HG03175 (cell line): Measurements from ENCODE around the gene TACR2.
A peak's percentile ranks its signal among the peaks of the same experiment; 100 is the strongest.

Experiments
- ATAC-seq: cut with Tn5 transposase; IDR thresholded peaks from one replicate; pipeline ENCODE4 v1.9.1; 2021; ENCODE audit warnings: mild to moderate bottlenecking, moderate library complexity; ENCODE audit not compliant: unreplicated experiment

TACR2 gene

DNA sequence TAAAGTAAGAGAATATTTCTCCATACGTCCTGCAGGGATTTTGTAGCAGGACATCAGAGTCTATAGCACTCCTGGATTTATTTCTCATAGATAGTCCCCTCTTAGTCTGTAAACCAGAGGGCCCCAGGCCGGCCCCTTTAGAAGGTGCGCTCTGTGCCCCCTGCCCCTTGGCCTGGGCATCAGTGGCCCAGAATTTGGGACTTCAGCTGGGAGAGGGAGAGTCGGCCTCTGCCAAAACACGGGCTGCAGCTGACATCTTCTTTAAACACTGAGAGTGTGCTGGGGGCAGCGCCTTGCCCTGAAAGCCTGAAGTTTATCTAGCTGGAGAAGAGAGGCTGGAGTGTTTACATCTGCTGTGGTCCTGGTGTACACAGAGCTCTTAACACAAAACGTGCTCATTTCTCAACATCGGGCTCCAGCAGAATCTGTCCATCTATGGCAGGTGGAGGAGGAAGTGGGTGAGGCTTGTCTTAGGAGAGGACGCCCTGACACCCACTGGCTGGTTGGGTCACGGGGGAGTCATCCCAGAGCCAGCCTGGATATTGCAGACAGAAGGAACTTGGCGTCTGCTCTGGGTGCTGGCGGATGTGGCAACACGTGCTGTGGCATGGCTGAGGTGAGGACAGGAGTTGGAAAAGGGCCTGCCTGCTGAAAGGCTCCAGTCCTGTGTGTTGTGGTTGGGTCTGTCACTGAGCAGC lies 5.0 kb upstream of the TACR2 start:
- ATAC-seq = no peak

DNA sequence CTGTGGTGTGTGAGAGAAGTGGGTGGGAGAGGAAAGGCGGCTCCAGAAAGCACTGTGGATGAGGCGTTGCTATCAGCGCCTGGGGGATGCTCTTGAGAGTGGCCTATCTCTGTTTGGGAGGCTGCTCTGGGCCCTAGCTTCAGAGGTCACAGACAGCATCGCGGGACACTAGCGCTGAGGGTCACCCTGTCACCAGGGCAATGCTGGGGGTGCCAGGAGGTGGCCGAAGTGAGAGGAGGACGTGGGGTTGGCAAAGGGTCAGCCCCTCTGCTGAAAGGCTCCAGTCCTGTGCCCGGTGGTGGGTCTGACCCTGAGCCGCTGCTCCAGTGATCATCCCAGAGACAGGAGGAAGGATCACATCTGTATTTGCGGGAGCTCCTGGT lies 3.0 kb upstream of the TACR2 start:
- ATAC-seq = no peak

DNA sequence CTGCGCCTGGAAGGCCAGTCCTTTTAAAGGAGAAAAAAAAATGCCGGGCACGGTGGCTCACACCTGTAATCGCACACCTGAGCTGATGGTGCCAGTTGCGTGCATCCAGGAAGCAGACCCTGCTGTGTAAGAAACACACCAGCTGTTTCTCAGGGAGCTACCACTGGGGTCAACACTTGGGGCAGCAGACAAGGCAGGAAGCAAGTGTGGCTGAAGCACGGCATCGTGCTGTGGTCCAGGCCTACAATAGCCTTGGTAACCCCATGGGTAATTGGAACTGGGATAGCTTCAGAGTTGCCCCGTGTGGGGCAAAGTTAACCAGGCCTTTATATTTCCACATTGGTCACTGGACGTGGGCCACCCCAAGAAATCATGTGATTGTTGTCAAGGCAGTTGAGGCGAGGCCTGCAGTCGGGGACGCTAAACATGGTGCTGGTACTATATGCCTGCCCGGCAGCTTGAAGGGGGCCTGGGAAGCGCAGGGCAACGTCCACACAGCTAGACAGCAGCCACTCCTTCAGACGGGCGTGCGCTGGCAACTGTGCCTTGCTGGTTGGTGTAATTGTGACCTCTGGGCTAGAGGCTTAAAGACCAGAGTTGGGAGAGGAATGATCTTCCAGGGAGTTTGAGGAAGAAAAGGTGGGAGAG lies 2.5 kb upstream of the TACR2 start:
- no peak for ATAC-seq

DNA sequence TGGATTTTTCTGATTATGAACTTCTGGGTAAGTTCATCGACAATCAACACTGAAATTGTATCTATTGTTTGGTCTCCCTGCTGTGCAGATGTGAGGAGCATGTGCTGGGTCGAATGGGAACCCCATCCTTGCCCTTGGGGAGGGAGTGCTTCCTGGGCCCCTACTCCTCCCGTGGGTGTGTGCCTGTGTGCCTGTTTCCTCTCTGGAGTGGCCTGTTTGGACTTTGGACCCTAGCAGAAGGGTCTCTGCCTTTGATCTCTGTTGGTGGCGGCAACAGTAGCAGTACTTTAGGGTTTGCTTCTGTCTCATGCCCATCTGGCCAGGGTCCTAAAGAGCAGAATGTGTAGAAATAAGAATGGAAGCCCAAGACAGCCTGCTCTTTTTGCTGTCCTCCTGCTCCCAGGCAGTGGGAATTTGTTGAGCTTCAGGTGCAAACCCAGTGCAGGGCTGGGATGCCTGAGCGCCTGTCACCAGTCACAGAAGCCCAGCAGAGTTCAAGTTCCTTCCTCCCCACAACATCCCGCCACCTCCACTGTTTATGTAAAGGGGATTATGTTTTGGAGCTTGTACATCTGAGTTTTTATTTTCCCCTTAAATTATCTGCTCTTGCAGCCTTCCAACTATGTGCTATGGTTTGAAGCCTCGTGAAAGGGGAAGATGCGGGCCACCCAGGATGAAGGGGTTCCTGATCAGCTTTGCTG lies 1.5 kb upstream of the TACR2 start:
- no peak for ATAC-seq

DNA sequence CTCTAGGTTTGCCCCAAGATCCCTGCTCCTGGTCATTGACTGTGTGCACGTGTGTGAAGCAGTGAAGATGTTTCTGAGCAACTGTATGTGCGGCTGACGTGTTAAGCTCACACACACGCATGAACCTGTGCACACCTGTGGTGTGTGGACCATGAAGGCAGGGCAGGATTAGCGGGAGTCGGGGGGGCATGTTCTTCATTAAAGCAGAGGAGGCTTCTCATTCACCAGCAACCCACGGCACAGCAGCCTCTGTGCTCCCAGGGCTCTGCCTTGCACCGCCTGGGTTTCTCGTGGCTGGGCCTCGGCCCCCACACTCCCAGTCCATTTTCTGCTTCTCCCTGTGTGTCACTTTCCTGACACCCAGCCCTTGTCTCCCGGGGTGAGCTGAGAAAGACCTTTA lies 824 bp upstream of the TACR2 start:
- ATAC-seq = no peak

DNA sequence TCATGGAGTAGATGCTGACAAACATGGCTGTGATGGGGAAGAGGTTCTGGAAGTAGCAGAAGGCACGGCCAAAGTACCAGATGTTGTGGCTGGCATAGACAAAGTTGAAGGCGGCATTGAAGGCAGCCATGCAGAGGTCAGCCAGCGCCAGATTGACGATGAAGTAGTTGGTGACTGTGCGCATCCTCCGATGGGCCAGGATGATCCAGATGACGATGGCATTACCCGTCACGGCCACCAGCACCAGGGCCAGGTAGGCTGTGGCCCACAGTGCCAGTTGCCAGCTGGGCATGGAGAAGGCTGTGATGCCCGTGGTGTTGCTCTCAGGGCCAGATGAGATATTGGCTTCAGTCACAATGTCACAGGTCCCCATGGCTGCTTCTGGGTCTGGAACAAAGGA lies 767 bp downstream of the TACR2 start:
- no peak for ATAC-seq

DNA sequence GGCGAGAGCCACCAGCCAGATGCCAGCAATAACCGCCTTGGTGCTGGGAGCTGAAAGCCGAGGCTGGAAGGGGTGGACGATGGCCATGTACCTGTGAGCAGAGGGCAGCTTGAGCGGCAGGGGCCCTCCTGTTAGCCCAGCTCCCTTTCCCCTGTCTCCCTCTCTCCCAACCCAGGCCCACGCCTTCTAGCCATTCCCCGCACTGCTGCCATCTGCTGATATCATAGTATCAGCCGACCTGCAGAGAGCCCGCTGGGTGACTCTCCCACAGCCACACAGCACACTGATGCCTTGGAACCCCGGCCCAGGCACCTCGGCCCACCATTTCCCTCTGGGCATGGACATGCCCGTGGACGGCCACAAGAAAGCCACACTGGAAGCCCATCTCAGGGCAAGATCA lies 1.7 kb downstream of the TACR2 start:
- no peak for ATAC-seq

DNA sequence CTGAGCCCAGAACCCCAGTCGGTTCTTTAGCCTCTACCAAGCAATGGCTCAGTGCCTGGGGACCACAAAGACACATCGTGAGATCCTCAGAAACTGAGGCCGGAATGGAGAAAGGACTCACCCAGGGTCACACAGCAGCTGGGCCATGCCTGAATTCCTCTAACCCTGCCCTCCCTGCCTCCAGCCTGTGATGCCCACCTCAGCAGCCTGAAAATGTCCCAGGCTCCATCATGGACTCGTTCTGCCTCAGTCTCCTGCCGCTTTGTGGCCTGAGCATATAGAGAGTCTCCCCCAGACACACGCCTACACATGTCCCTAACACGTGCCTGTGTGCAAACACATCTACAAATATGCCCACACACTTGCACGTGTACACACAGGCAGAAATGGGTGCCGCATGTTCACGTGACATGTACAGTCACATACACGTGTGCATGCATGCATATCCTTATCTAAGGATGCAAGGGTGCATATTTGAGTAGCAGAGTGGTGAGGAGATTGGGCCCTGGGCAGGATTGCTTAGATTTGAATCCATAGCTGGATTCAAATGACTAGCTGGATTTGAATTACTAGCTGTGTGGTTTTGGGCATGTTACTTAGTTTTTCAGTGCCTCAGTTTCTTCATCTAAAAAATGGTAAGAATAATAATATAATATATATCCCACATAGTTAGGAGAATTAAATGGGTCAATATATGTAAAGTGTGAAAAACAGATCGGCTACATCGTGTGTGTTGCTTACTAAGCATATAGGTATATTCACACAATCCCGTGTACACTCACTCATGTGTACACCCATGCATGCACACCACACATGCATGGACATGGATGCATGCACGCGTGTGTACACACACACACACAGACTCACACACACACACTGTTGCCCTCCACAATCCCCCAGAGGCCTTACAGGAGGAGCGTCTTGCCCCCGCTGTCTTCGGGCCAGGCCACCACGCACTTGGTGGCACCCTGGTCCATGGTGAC lies 2.4 kb downstream of the TACR2 start:
- ATAC-seq = no peak

DNA sequence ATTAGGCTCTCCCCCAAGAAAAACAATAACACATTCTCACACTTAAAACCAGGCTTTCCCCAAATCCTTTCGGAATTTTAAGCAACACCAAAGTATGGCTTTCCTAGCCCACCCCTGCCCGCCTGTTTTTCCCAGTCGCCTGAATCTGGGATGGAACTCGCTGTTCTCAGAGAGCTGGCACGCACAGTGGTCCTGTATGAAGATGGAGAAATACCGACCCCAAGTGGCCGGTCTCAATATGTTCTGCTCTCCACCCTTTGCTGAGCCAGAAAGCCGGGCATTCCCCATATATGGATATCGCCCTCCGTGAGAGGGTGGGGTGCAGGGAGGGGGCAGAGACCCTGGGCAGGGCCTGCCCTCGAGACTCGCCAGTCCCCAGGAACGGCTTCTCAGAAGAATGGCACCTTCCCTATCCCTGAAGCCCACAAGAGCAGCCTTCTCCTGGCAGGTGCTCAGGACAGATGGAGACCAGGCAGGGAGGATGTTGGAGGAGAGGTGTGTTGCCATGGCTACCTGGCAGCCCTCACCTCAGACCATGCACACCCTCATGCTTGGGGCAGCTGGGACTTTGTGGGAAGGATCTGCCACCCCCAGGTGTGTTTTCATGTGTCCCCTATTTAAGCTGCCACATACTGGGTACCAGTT lies 3.4 kb downstream of the TACR2 start:
- ATAC-seq = no peak

DNA sequence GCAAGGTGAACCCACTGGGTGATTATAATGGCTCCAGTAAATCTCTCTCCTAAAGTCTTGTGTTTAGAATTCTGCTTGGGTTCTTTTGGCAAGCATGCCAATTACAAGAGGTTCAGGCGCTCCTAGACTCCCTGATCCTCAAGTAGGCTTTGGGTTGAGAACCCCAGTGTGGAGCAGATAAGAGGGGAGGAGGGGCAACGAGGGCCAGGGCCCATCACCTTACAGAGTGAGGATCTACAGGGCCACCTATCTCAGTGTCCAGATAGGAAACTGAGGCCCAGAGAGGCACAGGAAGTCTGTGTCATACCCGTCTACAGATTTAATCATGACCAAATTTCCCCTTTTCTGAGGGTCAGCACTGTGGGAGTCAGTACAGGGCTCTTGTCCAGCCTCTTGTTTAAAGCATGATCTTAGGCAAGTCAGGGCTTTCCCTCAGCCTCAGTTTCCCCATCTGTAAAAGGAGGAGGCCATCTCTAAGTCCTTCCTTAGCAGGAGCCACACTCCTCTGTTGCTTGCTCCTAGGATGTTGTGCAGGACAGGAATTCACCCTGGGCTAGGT lies 4.4 kb downstream of the TACR2 start:
- no peak for ATAC-seq

DNA sequence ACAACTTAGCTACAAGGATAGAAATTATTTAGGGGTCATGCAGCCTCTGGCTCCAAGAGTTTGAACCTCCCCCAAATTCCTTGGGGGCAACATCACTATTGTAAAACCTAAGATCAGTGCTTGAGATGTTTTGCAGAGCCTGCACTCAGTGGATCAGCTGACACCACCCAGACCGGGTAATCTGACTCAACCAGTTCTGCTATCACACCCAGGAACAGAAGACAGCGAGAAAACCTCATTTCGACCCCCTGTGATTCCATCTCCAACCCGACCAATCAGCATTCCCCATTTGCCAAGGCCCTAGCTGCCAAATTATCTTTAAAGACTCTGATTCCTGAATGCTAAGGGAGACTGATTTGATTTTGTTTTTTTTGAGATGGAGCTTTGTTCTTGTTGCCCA lies 5.2 kb downstream of the TACR2 start:
- ATAC-seq = no peak

DNA sequence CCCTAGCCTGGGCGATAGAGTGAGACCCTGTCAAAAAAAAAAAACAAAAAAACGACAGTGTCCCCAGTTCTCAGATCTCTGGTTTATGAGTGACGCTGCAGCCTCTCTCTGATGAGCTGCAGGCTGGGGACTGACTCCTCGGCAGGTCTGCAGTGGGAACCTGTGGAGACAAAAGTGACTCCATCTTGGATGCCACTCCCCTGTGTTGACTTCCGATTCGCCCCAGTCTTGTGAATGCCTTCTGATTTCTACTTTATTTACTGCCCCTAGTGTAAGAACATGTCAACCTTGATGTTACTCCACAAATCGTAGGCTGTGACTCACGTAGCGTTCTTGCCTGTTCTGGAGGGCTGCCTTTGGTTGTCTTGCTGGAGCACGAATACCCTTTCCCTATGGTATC lies 6.2 kb downstream of the TACR2 start:
- no peak for ATAC-seq

DNA sequence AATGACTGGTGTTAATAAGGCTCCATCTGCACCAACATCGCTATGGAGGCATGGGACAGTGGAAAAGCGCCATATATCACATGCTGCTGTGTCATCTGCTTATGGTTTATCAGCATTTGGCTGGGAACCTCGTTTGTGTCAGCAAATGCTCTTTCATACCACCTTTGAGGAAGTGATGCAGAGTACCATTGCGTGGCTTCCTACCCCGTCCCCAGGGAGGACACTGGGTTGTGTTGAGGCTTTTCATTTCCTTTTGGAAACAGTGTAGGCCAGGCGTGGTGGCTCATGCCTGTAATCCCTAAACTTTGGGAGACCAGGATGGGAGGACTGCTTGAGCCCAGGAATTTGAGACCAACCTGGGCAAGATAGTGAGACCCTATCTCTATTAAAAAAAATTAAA lies 6.8 kb downstream of the TACR2 start:
- no peak for ATAC-seq

DNA sequence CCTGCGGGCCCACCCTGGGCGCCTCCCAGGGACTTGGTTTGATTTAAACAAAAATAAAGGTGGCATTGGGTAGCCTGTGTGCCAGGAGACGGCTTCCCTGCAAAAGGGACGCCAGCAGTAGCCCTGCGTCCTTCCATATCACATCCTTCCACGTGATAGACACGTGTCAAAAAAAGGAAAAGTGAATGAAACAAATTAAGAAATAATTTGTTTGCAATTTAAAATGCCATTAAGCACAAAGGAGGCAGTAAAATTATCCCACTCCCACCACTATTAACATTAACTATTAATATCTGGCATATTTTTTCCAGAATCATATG lies 7.6 kb downstream of the TACR2 start:
- no peak for ATAC-seq

DNA sequence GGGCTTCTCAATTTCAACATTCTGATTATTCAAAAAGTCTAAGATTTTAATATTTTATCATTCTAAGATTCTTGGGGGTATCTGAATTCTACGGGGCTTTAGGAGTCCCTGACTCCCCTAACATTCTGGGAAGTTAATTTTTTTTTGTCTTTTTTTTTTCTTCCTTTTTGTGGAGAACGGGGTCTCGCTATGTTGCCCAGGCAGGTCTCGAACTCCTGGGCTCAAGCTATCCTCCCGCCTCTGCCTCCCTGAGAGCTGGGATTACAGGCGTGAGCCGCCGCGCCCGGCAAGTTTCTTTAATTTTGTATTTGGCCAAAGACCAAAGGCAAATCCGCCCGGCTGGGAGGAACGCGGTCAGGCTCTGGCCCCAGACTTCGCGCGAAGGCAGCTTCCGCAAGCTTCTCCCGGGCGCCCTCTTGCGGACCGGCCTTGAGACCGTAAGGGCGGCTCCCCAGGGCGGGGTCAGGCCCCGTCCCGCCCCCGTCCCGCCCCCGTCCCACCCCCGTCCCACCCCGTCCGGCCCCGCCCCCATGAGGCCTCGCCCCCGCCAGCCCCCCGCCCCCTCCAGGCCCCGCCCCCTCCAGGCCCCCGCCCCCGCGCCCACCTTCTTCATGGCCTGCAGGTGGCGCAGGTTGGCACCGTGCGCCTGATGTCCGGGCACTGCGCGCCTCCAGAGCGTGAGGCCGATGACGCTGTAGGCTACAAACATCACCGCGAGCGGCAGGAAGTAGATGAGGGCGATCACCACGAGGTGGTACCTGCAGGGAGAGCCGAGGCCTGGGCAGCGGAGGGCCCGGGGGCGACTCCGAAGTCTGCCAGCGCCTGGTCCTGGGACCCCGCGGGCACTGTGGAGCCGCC lies 8.2 kb downstream of the TACR2 start:
- peak; percentile 88 for ATAC-seq

DNA sequence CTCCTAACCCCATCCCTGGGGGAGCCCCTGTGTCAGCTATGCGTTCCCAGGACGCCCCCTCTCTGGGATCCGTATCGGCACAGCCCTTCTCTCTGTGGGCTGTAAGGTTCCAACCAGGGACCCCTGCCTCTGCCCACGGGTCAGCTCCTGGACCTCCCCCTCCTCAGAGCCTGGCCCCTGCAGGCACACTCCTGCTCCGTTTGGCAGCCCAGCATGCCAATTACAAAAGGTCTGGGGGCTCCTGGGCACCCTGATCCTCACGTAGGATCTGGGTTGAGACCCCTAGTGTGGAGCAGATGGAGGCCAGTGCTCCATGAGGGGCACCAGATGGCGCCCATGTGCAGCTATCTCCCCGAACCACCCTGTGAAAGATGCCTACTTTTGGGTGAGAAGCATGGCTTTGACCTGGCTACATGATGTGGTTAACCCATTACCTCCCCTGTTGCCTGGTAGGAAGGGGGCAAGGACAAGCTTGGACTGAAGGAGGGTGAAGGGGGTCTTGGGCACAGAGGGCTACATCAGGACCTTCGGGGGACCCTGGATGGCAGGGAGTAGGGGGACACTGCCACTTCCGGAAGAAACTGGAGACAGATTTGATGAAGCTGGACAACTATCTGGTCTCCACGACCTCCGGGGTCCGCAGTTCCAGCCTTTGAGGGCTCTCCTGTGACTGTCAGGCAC lies 9.0 kb downstream of the TACR2 start:
- ATAC-seq = no peak

DNA sequence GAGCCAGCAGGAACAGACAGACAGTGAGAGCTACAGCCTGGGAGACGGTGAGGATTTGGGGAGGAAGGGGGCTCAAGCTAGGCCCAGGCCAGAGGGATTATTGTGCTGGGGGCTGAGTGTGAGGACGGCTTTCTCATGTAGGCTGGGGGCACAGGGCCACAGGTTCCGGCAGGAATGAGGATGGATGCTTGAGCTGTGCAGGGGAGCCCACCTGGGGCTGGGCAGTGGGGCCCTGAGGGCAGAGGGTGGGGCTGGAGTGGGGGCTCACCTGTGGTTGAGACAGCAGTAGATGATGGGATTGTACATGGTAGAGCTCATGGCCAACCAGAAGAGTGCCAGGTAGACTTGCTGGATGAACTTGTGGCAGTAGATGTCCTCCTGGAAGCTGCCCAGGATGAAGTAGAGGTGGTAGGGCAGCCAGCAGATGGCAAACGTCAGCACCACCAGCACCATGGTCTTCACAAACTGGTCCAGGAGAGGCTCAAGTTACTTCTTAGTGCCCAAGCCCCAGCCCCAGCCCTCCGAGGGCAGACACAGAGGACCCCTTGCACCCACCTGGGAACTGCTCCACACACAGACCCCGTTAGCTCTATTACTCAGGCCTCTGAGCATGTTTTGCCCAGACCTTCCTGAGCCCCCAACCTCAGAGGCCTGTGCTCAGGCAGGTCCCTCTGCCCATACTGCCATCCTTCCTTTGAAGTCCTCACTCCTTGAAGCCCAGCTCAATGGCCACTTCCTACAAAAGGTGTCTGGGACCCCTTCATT lies 9.7 kb downstream of the TACR2 start:
- no peak for ATAC-seq

DNA sequence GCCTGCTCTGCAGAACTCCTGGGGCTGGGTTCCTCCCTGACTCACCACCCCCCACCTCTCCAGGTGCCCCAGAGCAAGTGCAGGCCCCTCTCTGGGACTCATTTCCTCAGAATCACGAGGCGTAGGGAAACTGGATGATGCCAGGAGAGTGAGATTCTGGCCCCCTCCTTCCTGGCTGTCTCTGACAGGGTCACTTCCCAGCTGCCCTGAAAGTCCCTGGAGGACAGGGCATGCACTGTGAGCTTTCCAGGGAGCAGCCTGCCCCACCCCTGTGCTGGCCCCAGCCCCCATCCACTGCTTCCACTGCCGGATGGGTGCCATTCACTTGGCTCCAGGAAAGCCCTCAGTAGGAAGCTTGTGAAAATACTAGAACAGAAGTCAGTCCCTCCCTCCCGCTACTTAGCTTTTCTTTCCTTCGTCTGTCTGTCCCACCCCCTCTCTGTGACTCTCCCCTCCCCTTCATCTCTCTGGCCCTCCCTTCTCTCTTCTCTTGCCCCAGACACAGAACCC lies 10.4 kb downstream of the TACR2 start:
- no peak for ATAC-seq
